Activated naive CD4-positive, alpha-beta T cell treated with anti-CD3 and anti-CD28 coated beads for 36 hours (primary cell): ENCODE measurements around the gene RNF214. TPM values are rescaled to one million over a fixed set of nuclear protein-coding genes. Genes with fewer than 3 reads are reported as not detected.

Experiments used
- CTCF ChIA-PET: fragments of 350-600 bp; sonication (Branson Sonifier 250); formaldehyde crosslinking; loops from one replicate; lab custom pipeline; 2021; ENCODE audit warnings: antibody characterized with exemption; lab: Charles Lee
- DNase-seq: peaks from one replicate; pipeline ENCODE4 v3.0.0-alpha.2; 2020
- H3K27ac Mint-ChIP-seq: one replicate; pipeline ENCODE4 v1.8.0; 2021; ENCODE audit warnings: mild to moderate bottlenecking, mixed read lengths
- H3K27me3 Mint-ChIP-seq: one replicate; pipeline ENCODE4 v1.8.0; 2021; ENCODE audit warnings: low read depth, mixed read lengths
- H3K36me3 Mint-ChIP-seq: one replicate; pipeline ENCODE4 v1.8.0; 2021; ENCODE audit warnings: low read depth, mixed read lengths
- H3K4me1 Mint-ChIP-seq: one replicate; pipeline ENCODE4 v1.8.0; 2021; ENCODE audit warnings: low read depth, mixed read lengths
- H3K4me3 Mint-ChIP-seq: one replicate; pipeline ENCODE4 v1.8.0; 2021; ENCODE audit warnings: mild to moderate bottlenecking, moderate library complexity, mixed read lengths
- H3K9me3 Mint-ChIP-seq: one replicate; pipeline ENCODE4 v1.8.0; 2021; ENCODE audit warnings: mixed read lengths
- intact Hi-C: fragments of 100-400 bp; cut with micrococcal nuclease; formaldehyde crosslinking; loops from one replicate; pipeline ENCODE4 v1.15.1; 2023
- total RNA-seq, 2 experiments: library from RNA; stranded (reverse); gene quantifications; one replicate each; pipeline ENCODE4 v1.2.3, GENCODE V29; 2021

Gene RNF214
- total RNA-seq, 2 experiments from 2014 or later = 14.0 to 14.4 TPM

DNA sequence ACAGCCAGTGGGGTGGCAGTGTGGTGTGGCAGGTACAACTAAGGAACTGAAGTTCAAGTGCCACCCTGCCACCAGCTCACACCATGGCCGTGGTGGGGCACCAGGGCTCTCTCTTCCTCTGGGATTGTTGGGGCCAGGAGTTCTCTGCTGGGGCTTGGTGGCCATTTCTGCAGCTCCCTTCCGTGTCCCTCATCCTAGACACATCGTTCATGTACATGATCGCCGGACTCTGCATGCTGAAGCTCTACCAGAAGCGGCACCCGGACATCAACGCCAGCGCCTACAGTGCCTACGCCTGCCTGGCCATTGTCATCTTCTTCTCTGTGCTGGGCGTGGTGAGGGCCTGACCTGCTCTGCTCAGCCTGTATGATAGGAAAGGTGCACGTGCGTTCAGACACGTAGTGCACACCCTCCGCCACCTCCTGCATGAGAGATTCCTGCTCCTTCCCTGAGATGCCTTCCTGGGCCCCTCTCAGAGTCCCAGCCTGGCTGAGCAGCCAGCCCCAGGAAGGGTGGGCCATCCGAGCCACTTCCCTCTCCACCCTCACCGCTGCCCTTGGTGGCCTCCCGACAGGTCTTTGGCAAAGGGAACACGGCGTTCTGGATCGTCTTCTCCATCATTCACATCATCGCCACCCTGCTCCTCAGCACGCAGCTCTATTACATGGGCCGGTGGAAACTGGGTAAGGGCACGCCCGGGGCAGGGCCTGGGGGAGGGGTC, 40.6 kb upstream of the RNF214 start:
- no peak for DNase-seq
- H3K4me1 Mint-ChIP-seq = no peaks in the 10 kb centered on the region
- no peaks in the 10 kb centered on the region for H3K9me3 Mint-ChIP-seq
- H3K36me3 Mint-ChIP-seq = peaks cover 8% of the 10 kb centered on the region
- H3K4me3 Mint-ChIP-seq = no peak overlapping the region
- intact Hi-C loops = no loop called here
- H3K27me3 Mint-ChIP-seq = no peaks in the 10 kb centered on the region
- peak overlapping the region; percentile 16 for H3K27ac Mint-ChIP-seq
- CTCF ChIA-PET = interaction anchor here (0.6 to 0.7 kb wide), 2 partner anchors 37 to 238 kb away, joined by 3 to 4 read pairs; no protein-coding TSS in a partner anchor

DNA sequence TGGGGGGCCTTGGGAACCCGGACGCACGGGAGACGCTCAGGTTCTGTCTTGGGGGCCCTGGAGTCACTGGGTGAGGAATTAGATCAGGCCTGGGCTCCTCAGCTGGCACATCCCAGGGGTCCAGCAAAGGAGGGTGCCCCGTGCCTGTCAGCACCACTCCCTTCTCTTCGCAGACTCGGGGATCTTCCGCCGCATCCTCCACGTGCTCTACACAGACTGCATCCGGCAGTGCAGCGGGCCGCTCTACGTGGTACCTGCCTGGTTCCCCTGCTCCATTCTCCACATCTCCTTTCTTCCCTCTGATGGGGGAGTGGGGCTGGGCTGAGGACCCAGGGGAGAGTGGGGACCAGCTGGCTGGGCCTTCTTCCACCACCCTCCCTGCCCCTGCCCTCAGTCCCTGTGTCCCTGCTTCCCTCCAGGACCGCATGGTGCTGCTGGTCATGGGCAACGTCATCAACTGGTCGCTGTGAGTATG, 40.0 kb upstream of the RNF214 start:
- no peaks in the 10 kb centered on the region for H3K9me3 Mint-ChIP-seq
- intact Hi-C loops = no loop called here
- DNase-seq = no peak
- peaks cover 8% of the 10 kb centered on the region for H3K36me3 Mint-ChIP-seq
- H3K27me3 Mint-ChIP-seq = no peaks in the 10 kb centered on the region
- H3K4me1 Mint-ChIP-seq = no peaks in the 10 kb centered on the region
- no peak overlapping the region for H3K4me3 Mint-ChIP-seq
- H3K27ac Mint-ChIP-seq = no peak overlapping the region
- CTCF ChIA-PET = no interaction called here

DNA sequence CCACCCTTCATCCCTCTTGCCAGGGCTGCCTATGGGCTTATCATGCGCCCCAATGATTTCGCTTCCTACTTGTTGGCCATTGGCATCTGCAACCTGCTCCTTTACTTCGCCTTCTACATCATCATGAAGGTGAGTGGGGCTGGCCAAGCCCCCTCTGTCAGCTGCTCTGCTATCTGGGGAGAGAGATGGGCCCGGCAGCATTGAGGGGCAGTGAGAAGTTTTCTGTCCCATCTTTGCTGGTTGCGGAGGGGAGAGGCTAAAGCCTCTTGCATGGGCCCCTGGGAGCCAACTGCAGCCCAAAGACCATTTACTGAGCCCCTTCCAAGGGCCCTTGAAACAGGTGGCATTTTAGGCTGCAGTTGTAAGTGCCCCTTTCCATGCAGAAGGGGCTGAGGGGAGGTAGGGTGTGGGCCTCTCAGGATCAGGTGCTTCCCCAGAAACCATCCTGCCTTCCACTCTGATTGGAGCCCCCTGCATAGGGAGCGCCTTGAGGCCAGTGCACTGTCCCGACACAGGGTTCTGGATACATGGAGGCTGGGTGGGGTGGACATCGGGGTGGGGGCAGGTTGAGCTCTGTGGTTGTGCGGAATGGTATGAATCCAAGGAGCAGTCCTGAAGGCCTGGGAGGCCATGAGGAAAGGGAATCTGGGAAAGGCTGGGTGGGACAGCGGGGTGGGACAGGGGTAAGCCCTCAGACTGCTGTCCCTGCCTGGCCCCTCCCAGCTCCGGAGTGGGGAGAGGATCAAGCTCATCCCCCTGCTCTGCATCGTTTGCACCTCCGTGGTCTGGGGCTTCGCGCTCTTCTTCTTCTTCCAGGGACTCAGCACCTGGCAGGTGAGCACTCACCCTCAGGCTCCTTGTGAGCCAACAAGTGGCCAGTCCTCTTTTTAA, 39.1 kb upstream of the RNF214 start:
- CTCF ChIA-PET = interaction anchor here (1.1 kb wide), 2 partner anchors 13 to 34 kb away, joined by 3 to 4 read pairs; no protein-coding TSS in a partner anchor
- intact Hi-C loops = no loop called here
- Mint-ChIP-seq H3K36me3 (peaks cover 8% of the 10 kb centered on the region), H3K27ac (peak overlapping the region; percentile 36), H3K27me3 (no peaks in the 10 kb centered on the region), H3K4me1 (no peaks in the 10 kb centered on the region), H3K9me3 (no peaks in the 10 kb centered on the region), H3K4me3 (no peak overlapping the region)
- no peak for DNase-seq

DNA sequence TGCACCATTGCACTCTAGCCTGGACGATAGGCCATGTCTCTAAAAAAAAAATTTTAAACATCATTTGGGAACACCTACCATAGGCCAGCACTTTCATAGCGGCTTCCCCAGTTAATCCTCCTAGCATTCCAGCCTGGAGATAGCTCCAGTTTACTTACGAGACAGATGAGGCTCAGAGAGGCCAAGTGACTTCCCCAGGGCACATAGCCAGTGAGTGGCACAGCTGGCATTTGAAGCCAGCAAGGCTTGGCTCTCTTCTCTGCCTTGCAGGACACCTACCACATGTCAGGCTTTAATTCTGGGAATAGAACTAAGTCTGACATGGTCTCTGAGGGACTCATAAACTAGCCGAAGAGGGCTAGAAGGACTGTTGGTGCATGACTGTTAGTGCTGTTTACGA, 38.2 kb upstream of the RNF214 start:
- Mint-ChIP-seq H3K27ac (peak overlapping the region; percentile 32), H3K36me3 (peaks cover 8% of the 10 kb centered on the region), H3K9me3 (no peaks in the 10 kb centered on the region), H3K27me3 (no peaks in the 10 kb centered on the region), H3K4me1 (no peaks in the 10 kb centered on the region), H3K4me3 (no peak overlapping the region)
- CTCF ChIA-PET = interaction anchor here (1.1 kb wide), 2 partner anchors 13 to 33 kb away, joined by 3 to 4 read pairs; no protein-coding TSS in a partner anchor
- intact Hi-C loops = no loop called here
- no peak for DNase-seq

DNA sequence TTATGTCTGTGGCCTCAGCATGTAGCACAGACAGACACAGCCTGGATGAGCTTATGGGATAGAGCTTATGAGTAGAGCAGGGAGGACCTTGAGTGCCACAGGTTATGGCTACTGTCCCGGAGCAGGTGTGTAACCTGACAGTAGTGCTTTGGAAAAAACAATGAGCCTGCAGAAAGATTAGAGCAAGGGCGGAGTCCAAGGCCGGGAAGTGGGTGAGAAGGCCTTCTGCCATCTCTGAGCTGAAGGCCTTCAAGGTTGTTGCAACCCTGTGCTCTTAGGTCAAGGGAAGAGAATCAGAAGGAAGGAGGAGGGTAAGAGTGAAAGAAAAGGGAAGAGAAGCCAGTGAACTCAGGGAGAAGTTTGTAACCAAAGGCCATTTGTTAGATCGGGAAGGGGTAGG, 37.2 kb upstream of the RNF214 start:
- Mint-ChIP-seq H3K4me1 (no peaks in the 10 kb centered on the region), H3K4me3 (no peak overlapping the region), H3K27me3 (no peaks in the 10 kb centered on the region), H3K36me3 (peaks cover 8% of the 10 kb centered on the region), H3K27ac (no peak overlapping the region), H3K9me3 (no peaks in the 10 kb centered on the region)
- CTCF ChIA-PET = interaction anchor here (1.2 kb wide), 1 partner anchor 12 kb away, joined by 3 read pairs; no protein-coding TSS in a partner anchor
- intact Hi-C loops = no loop called here
- no peak for DNase-seq

DNA sequence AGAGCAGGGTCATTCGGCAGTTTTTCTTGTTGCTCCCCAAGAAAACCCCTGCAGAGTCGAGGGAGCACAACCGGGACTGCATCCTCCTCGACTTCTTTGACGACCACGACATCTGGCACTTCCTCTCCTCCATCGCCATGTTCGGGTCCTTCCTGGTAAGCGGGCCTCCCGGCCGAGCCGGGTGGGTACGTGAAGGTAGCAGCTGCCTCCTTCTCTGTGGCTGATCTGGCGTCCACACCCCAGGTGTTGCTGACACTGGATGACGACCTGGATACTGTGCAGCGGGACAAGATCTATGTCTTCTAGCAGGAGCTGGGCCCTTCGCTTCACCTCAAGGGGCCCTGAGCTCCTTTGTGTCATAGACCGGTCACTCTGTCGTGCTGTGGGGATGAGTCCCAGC, 36.7 kb upstream of the RNF214 start:
- no peak overlapping the region for H3K4me3 Mint-ChIP-seq
- H3K36me3 Mint-ChIP-seq = peaks cover 8% of the 10 kb centered on the region
- CTCF ChIA-PET = interaction anchor here (1.2 kb wide), 1 partner anchor 13 kb away, joined by 3 read pairs; no protein-coding TSS in a partner anchor
- H3K27ac Mint-ChIP-seq = no peak overlapping the region
- no peaks in the 10 kb centered on the region for H3K4me1 Mint-ChIP-seq
- intact Hi-C loops = no loop called here
- no peak for DNase-seq
- H3K9me3 Mint-ChIP-seq = no peaks in the 10 kb centered on the region
- no peaks in the 10 kb centered on the region for H3K27me3 Mint-ChIP-seq

DNA sequence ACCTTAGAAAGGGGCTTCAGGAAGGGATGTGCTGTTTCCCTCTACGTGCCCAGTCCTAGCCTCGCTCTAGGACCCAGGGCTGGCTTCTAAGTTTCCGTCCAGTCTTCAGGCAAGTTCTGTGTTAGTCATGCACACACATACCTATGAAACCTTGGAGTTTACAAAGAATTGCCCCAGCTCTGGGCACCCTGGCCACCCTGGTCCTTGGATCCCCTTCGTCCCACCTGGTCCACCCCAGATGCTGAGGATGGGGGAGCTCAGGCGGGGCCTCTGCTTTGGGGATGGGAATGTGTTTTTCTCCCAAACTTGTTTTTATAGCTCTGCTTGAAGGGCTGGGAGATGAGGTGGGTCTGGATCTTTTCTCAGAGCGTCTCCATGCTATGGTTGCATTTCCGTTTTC, 35.5 kb upstream of the RNF214 start:
- intact Hi-C loops = no loop called here
- no peak for DNase-seq
- H3K27ac Mint-ChIP-seq = no peak overlapping the region
- no peak overlapping the region for H3K4me3 Mint-ChIP-seq
- peaks cover 8% of the 10 kb centered on the region for H3K36me3 Mint-ChIP-seq
- CTCF ChIA-PET = interaction anchor here (0.6 to 1.4 kb wide), 4 partner anchors 15 to 47 kb away, joined by 3 to 5 read pairs (median 3); no protein-coding TSS in a partner anchor
- H3K9me3 Mint-ChIP-seq = no peaks in the 10 kb centered on the region
- no peaks in the 10 kb centered on the region for H3K27me3 Mint-ChIP-seq
- H3K4me1 Mint-ChIP-seq = no peaks in the 10 kb centered on the region

DNA sequence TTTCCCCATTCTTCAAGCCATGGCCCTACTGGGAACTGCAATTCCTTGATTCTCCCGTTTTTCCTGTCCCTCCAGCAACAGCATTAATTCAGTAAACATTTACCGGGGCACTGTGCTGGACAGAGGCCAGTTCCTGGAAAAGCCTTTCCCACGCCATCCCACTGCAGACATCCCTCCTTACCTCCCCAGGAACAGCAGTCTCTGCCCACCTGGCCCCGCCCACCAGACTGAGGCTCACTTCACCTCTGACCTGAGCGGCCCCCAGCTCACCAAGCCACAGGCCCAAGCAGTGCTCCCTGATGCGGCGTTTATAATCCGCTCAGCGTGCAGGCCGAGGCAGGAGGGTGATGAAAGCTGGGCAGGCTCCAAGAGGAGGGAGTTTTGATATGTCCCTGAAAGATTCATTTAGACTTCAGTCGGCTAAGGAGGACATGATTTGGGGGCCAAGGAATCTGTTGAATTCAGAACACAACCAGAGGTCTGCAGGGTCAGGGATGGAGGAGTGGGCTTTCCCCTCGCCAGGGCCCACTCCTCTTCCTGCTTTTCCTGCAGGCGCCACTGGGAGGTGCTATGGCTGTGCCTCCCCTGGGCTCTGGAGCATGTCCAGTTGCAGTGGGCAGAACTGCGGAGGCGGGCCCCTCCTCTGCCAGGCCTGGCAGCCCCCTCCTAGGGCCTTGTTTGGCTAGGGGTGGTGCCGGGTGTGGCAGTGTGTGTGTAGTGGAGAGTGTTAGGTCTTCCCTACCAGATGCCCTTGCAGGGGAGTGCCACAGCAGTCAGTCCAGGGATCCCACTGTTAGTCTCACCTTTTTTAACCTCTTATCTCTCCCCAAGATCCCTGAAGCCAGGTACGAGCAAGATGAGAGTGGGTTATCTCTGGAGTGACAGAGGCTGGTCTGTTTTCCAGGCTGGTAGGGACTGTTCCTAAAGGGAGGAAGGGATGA, 34.7 kb upstream of the RNF214 start:
- CTCF ChIA-PET = interaction anchor here (1.1 to 1.6 kb wide), 4 partner anchors 16 to 48 kb away, joined by 3 to 5 read pairs (median 4); no protein-coding TSS in a partner anchor
- Mint-ChIP-seq H3K27ac (no peak overlapping the region), H3K36me3 (peaks cover 8% of the 10 kb centered on the region), H3K4me3 (no peak overlapping the region), H3K27me3 (no peaks in the 10 kb centered on the region), H3K4me1 (no peaks in the 10 kb centered on the region), H3K9me3 (no peaks in the 10 kb centered on the region)
- intact Hi-C loops = no loop called here
- no peak for DNase-seq

DNA sequence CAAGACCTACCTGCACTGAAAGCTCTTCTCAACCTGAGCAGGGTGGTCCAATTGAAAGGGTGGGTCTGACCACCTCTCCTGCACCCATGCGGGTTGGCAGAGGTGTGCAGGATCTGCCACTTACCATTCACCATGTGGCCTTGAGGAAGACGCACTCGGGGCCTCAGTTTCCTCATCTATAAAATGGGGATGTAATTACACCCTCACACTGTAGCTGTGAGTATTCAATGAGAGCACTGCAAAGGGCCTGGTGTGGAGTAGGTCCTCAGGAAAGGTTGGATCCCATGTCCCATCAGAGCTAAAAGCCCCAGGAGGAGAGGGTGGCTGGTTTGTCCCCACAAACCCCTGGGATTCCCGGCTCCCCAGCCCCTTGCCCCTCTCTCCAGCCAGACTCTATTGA, 33.9 kb upstream of the RNF214 start:
- Mint-ChIP-seq H3K4me3 (no peak overlapping the region), H3K27me3 (no peaks in the 10 kb centered on the region), H3K9me3 (no peaks in the 10 kb centered on the region), H3K27ac (no peak overlapping the region), H3K4me1 (no peaks in the 10 kb centered on the region), H3K36me3 (peaks cover 4% of the 10 kb centered on the region)
- DNase-seq = no peak
- CTCF ChIA-PET = interaction anchor here (1.6 kb wide), 1 partner anchor 17 kb away, joined by 4 read pairs; no protein-coding TSS in a partner anchor
- intact Hi-C loops = no loop called here

DNA sequence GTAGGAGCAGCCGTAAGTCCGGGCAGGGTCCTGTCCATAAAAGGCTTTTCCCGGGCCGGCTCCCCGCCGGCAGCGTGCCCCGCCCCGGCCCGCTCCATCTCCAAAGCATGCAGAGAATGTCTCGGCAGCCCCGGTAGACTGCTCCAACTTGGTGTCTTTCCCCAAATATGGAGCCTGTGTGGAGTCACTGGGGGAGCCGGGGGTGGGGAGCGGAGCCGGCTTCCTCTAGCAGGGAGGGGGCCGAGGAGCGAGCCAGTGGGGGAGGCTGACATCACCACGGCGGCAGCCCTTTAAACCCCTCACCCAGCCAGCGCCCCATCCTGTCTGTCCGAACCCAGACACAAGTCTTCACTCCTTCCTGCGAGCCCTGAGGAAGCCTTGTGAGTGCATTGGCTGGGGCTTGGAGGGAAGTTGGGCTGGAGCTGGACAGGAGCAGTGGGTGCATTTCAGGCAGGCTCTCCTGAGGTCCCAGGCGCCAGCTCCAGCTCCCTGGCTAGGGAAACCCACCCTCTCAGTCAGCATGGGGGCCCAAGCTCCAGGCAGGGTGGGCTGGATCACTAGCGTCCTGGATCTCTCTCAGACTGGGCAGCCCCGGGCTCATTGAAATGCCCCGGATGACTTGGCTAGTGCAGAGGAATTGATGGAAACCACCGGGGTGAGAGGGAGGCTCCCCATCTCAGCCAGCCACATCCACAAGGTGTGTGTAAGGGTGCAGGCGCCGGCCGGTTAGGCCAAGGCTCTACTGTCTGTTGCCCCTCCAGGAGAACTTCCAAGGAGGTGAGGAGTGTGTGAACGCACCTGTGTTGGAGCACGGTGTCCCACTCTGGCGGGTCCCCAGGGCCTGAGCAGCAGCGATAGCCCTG, 33.2 kb upstream of the RNF214 start, which contains the start of gene TAGLN:
TAGLN (plus strand) TSS at position 318 of the 863 bp plus-strand sequence. CDS start 3,644 bp downstream, outside the sequence.
- H3K27me3 Mint-ChIP-seq = no peaks in the 10 kb centered on the region
- H3K36me3 Mint-ChIP-seq = peaks cover 4% of the 10 kb centered on the region
- CTCF ChIA-PET = interaction anchor here (0.7 to 1.6 kb wide), 2 partner anchors 18 to 402 kb away, joined by 3 to 4 read pairs; no protein-coding TSS in a partner anchor
- H3K27ac Mint-ChIP-seq = no peak within 1 kb of the TSS
- H3K4me3 Mint-ChIP-seq = no peak within 1 kb of the TSS
- H3K9me3 Mint-ChIP-seq = no peaks in the 10 kb centered on the region
- no peaks in the 10 kb centered on the region for H3K4me1 Mint-ChIP-seq
- DNase-seq = no peak
- intact Hi-C loops = no loop called here
